NCI-H2107 treated with DMSO at 0.1 percent for 48 hours (cell line): ENCODE results near the gene PDS5B.
"Not testable (repeated sequence)": the region's sequence is repeated elsewhere in the genome, so short reads cannot be mapped to it uniquely, and the experiment has no call there.

Experiments
- DNase-seq: peaks from one replicate; lab custom pipeline; 2025; ENCODE audit not compliant: unreplicated experiment; lab: John Stamatoyannopoulos, UW

PDS5B gene

GRCh38 chr13:32721131-32722034 is 135.1 kb downstream of the PDS5B start:
- not testable (repeated sequence) for DNase-seq

- no peak for DNase-seq
Observed at GRCh38 chr13:32722340-32722739, 136.1 kb downstream of the PDS5B start.

GRCh38 chr13:32723987-32724386 is 137.7 kb downstream of the PDS5B start:
- DNase-seq, result no peak

GRCh38 chr13:32726374-32727037 is 140.3 kb downstream of the PDS5B start:
- no peak for DNase-seq

- DNase-seq, result no peak
Observed at GRCh38 chr13:32728327-32728726, 142.1 kb downstream of the PDS5B start.

GRCh38 chr13:32729097-32729496 is 142.8 kb downstream of the PDS5B start:
- DNase-seq, result not testable (repeated sequence)

GRCh38 chr13:32731074-32731473 is 144.8 kb downstream of the PDS5B start:
- no peak for DNase-seq

GRCh38 chr13:32731576-32731975 is 145.3 kb downstream of the PDS5B start:
- no peak for DNase-seq

- no peak for DNase-seq
Observed at GRCh38 chr13:32733690-32734089, 147.4 kb downstream of the PDS5B start.

GRCh38 chr13:32734511-32734910 is 148.3 kb downstream of the PDS5B start:
- no peak for DNase-seq

- DNase-seq, result no peak
Observed at GRCh38 chr13:32735859-32736258, 149.6 kb downstream of the PDS5B start.

- DNase-seq, result no peak
Observed at GRCh38 chr13:32736648-32737047, 150.4 kb downstream of the PDS5B start.

- DNase-seq, result no peak
Observed at GRCh38 chr13:32737111-32737571, 150.9 kb downstream of the PDS5B start.

- no peak for DNase-seq
Observed at GRCh38 chr13:32737679-32738078, 151.4 kb downstream of the PDS5B start.

GRCh38 chr13:32745509-32745908 is 159.3 kb downstream of the PDS5B start:
- no peak for DNase-seq

GRCh38 chr13:32746474-32746873 is 160.2 kb downstream of the PDS5B start:
- no peak for DNase-seq

GRCh38 chr13:32748305-32748704 is 162.1 kb downstream of the PDS5B start:
- no peak for DNase-seq

GRCh38 chr13:32751340-32751739 is 165.1 kb downstream of the PDS5B start:
- no peak for DNase-seq

- DNase-seq, result no peak
Observed at GRCh38 chr13:32752311-32752710, 166.1 kb downstream of the PDS5B start.

GRCh38 chr13:32752997-32753606 is 166.8 kb downstream of the PDS5B start:
- no peak for DNase-seq

- no peak for DNase-seq
Observed at GRCh38 chr13:32754179-32754578, 167.9 kb downstream of the PDS5B start.

- no peak for DNase-seq
Observed at GRCh38 chr13:32759152-32759551, 172.9 kb downstream of the PDS5B start.
